Omental fat pad (tissue), 4 donors: ENCODE results near the gene SERTM1. TPM values are rescaled to one million over a fixed set of nuclear protein-coding genes. Genes with fewer than 3 reads are reported as not detected.

Source experiments
- ATAC-seq: fragments of 150-250 bp; one replicate; pipeline ENCODE4 v1.9.1; 2016; ENCODE audit warnings: mild to moderate bottlenecking, moderate library complexity; ENCODE audit not compliant: low FRiP score
- DNase-seq: peaks from one replicate; pipeline ENCODE4 v3.0.0-alpha.2; 2019; ENCODE audit warnings: low spot score
- CTCF ChIP-seq, 3 donors: fragments of 450-650 bp; IDR thresholded peaks; one replicate each; pipeline ENCODE4 v1.5.1; 2016 to 2017; ENCODE audit warnings: antibody characterized with exemption in 3 of 3, mild to moderate bottlenecking in 3 of 3, moderate library complexity in 2 of 3
- total RNA-seq, 4 donors: library from RNA; depleted of rRNA; stranded (reverse); fragments of >200 nt; gene quantifications; one replicate each; pipeline ENCODE4 v1.1.0, GENCODE V29; 2016

Gene SERTM1
- total RNA-seq, 4 donors from 2014 or later = 7.8 to 50.5 (median 10.8) TPM; not detected in 1

DNA sequence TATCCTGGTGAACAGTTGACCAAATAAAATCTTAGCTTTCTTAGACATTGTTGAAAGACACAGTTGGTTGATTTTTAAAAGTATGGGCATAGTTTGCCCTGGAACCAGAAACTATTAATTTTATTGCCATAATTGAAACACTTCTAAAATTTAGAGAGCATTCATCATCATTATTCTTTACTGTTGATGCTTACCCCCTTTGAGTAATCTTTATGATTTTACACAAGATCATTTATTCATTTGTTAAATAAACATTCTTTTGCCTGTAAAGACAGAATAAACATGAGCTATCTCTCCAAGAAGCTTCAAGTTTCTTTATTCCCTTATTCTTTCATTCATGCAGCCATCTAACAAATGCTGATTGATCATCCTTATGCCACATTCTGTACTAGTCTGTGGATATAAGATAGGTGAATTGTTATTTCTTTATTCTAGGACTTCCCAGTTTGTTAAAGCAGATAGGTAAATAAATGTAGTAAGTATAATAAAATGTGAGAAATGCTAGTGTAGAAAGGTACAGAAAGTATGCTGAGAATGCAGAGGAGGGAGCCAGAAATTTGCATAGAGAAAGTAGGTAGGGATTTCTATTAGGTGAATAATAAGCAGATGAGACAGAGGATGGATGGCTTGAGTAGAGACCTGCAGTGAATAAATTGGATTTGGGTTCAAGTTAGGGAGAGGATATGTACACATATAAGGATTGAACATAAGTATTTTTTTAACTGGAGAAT is 8.2 kb downstream of the SERTM1 start:
- TF ChIP-seq CTCF (IDR thresholded peaks at IDR 0.05) = no peak
- no peak for DNase-seq
- no peak for ATAC-seq

- ATAC-seq (no peak), DNase-seq (no peak)
- TF ChIP-seq CTCF (IDR thresholded peaks at IDR 0.05) = no peak
Measured at GRCh38 chr13:36683701-36684100, 9.9 kb downstream of the SERTM1 start.

- ATAC-seq = peak; percentile 93
- no peak for TF ChIP-seq CTCF (IDR thresholded peaks at IDR 0.05)
- DNase-seq = no peak
Measured at GRCh38 chr13:36685927-36686326, 12.1 kb downstream of the SERTM1 start.

DNA sequence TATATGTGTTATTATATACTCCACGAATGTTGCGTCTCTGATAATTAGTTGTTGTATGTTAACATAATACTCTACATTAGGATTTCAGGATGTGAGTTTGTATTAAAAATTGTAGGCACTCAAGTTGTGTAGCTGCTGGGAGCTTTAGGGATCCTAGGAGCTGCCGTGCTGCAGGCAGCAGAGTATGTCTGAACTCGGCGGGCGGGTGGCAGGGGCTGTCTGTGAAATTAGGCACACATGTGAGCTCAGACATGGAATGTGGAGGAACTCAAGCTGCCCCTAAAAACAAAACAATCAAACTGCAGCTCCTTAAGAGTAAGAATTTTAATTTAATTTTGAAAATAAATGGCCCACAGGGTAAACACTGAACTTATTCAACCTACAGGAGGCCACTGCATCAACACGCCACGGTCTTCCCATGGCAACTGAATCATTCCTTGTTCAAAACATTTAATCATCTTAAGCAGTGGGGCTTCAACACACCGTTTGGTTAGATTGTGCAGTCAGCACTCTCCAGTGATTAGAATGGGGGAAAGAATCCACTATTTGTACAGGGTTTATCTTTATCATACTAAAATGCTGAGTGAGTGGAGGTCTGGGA is 22.7 kb downstream of the SERTM1 start:
- ATAC-seq (no peak), DNase-seq (no peak)
- TF ChIP-seq CTCF (IDR thresholded peaks at IDR 0.05) = no peak

GRCh38 chr13:36700170-36700569 is 26.4 kb downstream of the SERTM1 start:
- ATAC-seq (peak; percentile 94), DNase-seq (no peak)
- TF ChIP-seq CTCF (IDR thresholded peaks at IDR 0.05) = no peak

GRCh38 chr13:36706755-36707154 is 32.9 kb downstream of the SERTM1 start:
- ATAC-seq = no peak
- DNase-seq = no peak
- no peak for TF ChIP-seq CTCF (IDR thresholded peaks at IDR 0.05)
